Stimulated activated CD4-positive, alpha-beta T cell treated with anti-CD3 and anti-CD28 coated beads, Interleukin-1b, Interleukin-23, amount 100 ng/mL, for 24 hours (primary cell): ENCODE data around the gene DFFB.

Experiments
- DNase-seq, 4 experiments: peaks; one replicate each; pipeline ENCODE4 v3.0.0-alpha.2; 2020; ENCODE audit warnings: low read depth in 4 of 4, low spot score in 1 of 4

DFFB gene

GRCh38 chr1:3925256-3925655 is 68.0 kb downstream of the DFFB start:
- DNase-seq, result no peak

- DNase-seq, result no peak
These were observed 68.5 kb downstream of the DFFB start for GRCh38 chr1:3925762-3926161.

GRCh38 chr1:3926956-3927355 is 69.7 kb downstream of the DFFB start:
- DNase-seq, result no peak

- no peak for DNase-seq
These were observed 71.3 kb downstream of the DFFB start for GRCh38 chr1:3928586-3928985.

GRCh38 chr1:3929126-3929525 is 71.8 kb downstream of the DFFB start:
- DNase-seq, result no peak

GRCh38 chr1:3930301-3931006 is 73.2 kb downstream of the DFFB start:
- DNase-seq, result no peak

GRCh38 chr1:3931007-3931912 is 74.0 kb downstream of the DFFB start:
- no peak for DNase-seq

GRCh38 chr1:3932156-3932919 is 75.1 kb downstream of the DFFB start:
- no peak for DNase-seq
